ENCODE results near the gene FMO3. TPM values are rescaled to one million over a fixed set of nuclear protein-coding genes. Genes with fewer than 3 reads are reported as not detected.

Gene FMO3
- total RNA-seq, 2 donors from 2014 or later, result 0.23 to 2.4 TPM

GRCh38 chr1:171152549-171152948, 61.8 kb downstream of the FMO3 start:
- Histone ChIP-seq H3K27me3 (replicated peaks; ENCODE audit: insufficient read depth) (no peaks in the 10 kb centered on the region), H3K36me3 (no peaks in the 10 kb centered on the region), H3K27ac (no peak overlapping the region), H3K9me3 (no peaks in the 10 kb centered on the region), H3K4me1 (replicated peaks) (no peaks in the 10 kb centered on the region), H3K4me3 (no peak overlapping the region)
- intact Hi-C loops (cut with DNase I), result no loop called here
- 71% methylated on average over 2 of the region's 2 CpGs for WGBS
- no peak for TF ChIP-seq POLR2AphosphoS5 (IDR thresholded peaks at IDR 0.05)
- no peak for TF ChIP-seq CTCF (IDR thresholded peaks at IDR 0.05)
- TF ChIP-seq POLR2A (IDR thresholded peaks at IDR 0.05), result no peak
- DNase-seq (ENCODE audit: low spot score), result no peak

GRCh38 chr1:171155484-171155883, 64.8 kb downstream of the FMO3 start:
- H3K4me1 ChIP-seq (replicated peaks), result no peaks in the 10 kb centered on the region
- no peaks in the 10 kb centered on the region for H3K9me3 ChIP-seq
- TF ChIP-seq POLR2A (IDR thresholded peaks at IDR 0.05), result no peak
- no peaks in the 10 kb centered on the region for H3K27me3 ChIP-seq (replicated peaks; ENCODE audit: insufficient read depth)
- no peak overlapping the region for H3K27ac ChIP-seq
- DNase-seq (ENCODE audit: low spot score), result no peak
- H3K4me3 ChIP-seq, result no peak overlapping the region
- no peaks in the 10 kb centered on the region for H3K36me3 ChIP-seq
- intact Hi-C loops (cut with DNase I), result no loop called here

GRCh38 chr1:171158096-171158495, 67.4 kb downstream of the FMO3 start:
- H3K36me3 ChIP-seq, result no peaks in the 10 kb centered on the region
- no peaks in the 10 kb centered on the region for H3K9me3 ChIP-seq
- no peak overlapping the region for H3K27ac ChIP-seq
- DNase-seq (ENCODE audit: low spot score), result no peak
- no peaks in the 10 kb centered on the region for H3K4me1 ChIP-seq (replicated peaks)
- no peaks in the 10 kb centered on the region for H3K27me3 ChIP-seq (replicated peaks; ENCODE audit: insufficient read depth)
- H3K4me3 ChIP-seq, result no peak overlapping the region
- TF ChIP-seq CTCF (IDR thresholded peaks at IDR 0.05) (no peak), POLR2AphosphoS5 (IDR thresholded peaks at IDR 0.05) (no peak), POLR2A (IDR thresholded peaks at IDR 0.05) (no peak)
- intact Hi-C loops (cut with DNase I), result no loop called here
- 49% methylated on average over 5 of the region's 5 CpGs for WGBS

GRCh38 chr1:171158551-171158950, 67.8 kb downstream of the FMO3 start:
- 38% methylated on average over 3 of the region's 3 CpGs for WGBS
- Histone ChIP-seq H3K36me3 (no peaks in the 10 kb centered on the region), H3K27me3 (replicated peaks; ENCODE audit: insufficient read depth) (no peaks in the 10 kb centered on the region)

GRCh38 chr1:171159148-171159547, 68.4 kb downstream of the FMO3 start:
- Histone ChIP-seq H3K27ac (no peak overlapping the region), H3K36me3 (no peaks in the 10 kb centered on the region), H3K4me3 (no peak overlapping the region), H3K27me3 (replicated peaks; ENCODE audit: insufficient read depth) (no peaks in the 10 kb centered on the region), H3K9me3 (no peaks in the 10 kb centered on the region), H3K4me1 (replicated peaks) (no peaks in the 10 kb centered on the region)
- TF ChIP-seq POLR2A (IDR thresholded peaks at IDR 0.05), result no peak
- TF ChIP-seq POLR2AphosphoS5 (IDR thresholded peaks at IDR 0.05), result no peak
- TF ChIP-seq CTCF (IDR thresholded peaks at IDR 0.05), result no peak
- WGBS, result 79% methylated on average over 2 of the region's 2 CpGs
- no peak for DNase-seq (ENCODE audit: low spot score)
- intact Hi-C loops (cut with DNase I), result no loop called here

More at GRCh38 chr1:171158551-171158950, 67.8 kb downstream of the FMO3 start:
- intact Hi-C loops (cut with DNase I), result no loop called here
- H3K27ac ChIP-seq, result no peak overlapping the region
- no peak overlapping the region for H3K4me3 ChIP-seq
- H3K9me3 ChIP-seq, result no peaks in the 10 kb centered on the region
- no peak for DNase-seq (ENCODE audit: low spot score)
- TF ChIP-seq CTCF (IDR thresholded peaks at IDR 0.05) (no peak), POLR2AphosphoS5 (IDR thresholded peaks at IDR 0.05) (no peak), POLR2A (IDR thresholded peaks at IDR 0.05) (no peak)
- H3K4me1 ChIP-seq (replicated peaks), result no peaks in the 10 kb centered on the region
